ENCODE results near the gene KLF16.

Gene KLF16

GRCh38 chr19:1906985-1907562 is 43.7 kb upstream of the KLF16 start:
- H3K9ac ChIP-seq (ENCODE audit: insufficient read length) = peak overlapping the region; percentile 15
- H3K27ac ChIP-seq = no peak overlapping the region

GRCh38 chr19:1905863-1906375 is 42.5 kb upstream of the KLF16 start:
- TF ChIP-seq EZH2 (IDR thresholded peaks at IDR 0.05) (no peak), FOXP2 (optimal IDR thresholded peaks at IDR 0.05; ENCODE audit: control extremely low read depth, extremely low read length, insufficient read depth) (no peak), POLR2AphosphoS5 (IDR thresholded peaks at IDR 0.05; ENCODE audit: borderline replicate concordance, low read depth, low read length) (no peak)
- Histone ChIP-seq H3K9ac (ENCODE audit: insufficient read length) (peak overlapping the region; percentile 61), H3K36me3 (ENCODE audit: insufficient read depth, low read length) (peaks cover 6% of the 10 kb centered on the region; the same call in 1 of the 2 replicates), H3K9me3 (ENCODE audit: low read depth, low read length) (no peaks in the 10 kb centered on the region), H3K4me3 (peak overlapping the region; percentile 90), H3K27ac (peak overlapping the region; percentile 30; the same call in 1 of the 2 replicates)
- no peak for DNase-seq (ENCODE audit: low read depth, low spot score)

More at GRCh38 chr19:1906985-1907562, 43.7 kb upstream of the KLF16 start:
- no peak overlapping the region for H3K4me3 ChIP-seq
- TF ChIP-seq FOXP2 (optimal IDR thresholded peaks at IDR 0.05; ENCODE audit: control extremely low read depth, extremely low read length, insufficient read depth) (no peak), POLR2AphosphoS5 (IDR thresholded peaks at IDR 0.05; ENCODE audit: borderline replicate concordance, low read depth, low read length) (no peak), EZH2 (IDR thresholded peaks at IDR 0.05) (no peak)
- DNase-seq (ENCODE audit: low read depth, low spot score) = no peak
- peaks cover 6% of the 10 kb centered on the region; the same call in 1 of the 2 replicates for H3K36me3 ChIP-seq (ENCODE audit: insufficient read depth, low read length)
- no peaks in the 10 kb centered on the region for H3K9me3 ChIP-seq (ENCODE audit: low read depth, low read length)

GRCh38 chr19:1905110-1905862 is 41.9 kb upstream of the KLF16 start, which contains the start of the genes ADAT3 and SCAMP4:
Gene ADAT3 (plus strand): TSS chr19:1905399. CDS start chr19:1912048, 6,649 bp downstream.
Gene SCAMP4 (plus strand): TSS chr19:1905399. CDS start chr19:1915020, 9,621 bp downstream.
- Histone ChIP-seq H3K9me3 (ENCODE audit: low read depth, low read length) (no peaks in the 10 kb centered on the region), H3K36me3 (ENCODE audit: insufficient read depth, low read length) (peaks cover 6% of the 10 kb centered on the region; the same call in 1 of the 2 replicates), H3K27ac (peak within 1 kb of the TSS; percentile 85), H3K4me3 (peak within 1 kb of the TSS; percentile 90), H3K9ac (ENCODE audit: insufficient read length) (peak within 1 kb of the TSS; percentile 90)
- DNase-seq (ENCODE audit: low read depth, low spot score) = peak; percentile 88
- TF ChIP-seq POLR2AphosphoS5 (IDR thresholded peaks at IDR 0.05; ENCODE audit: borderline replicate concordance, low read depth, low read length) (peak; percentile 88), FOXP2 (optimal IDR thresholded peaks at IDR 0.05; ENCODE audit: control extremely low read depth, extremely low read length, insufficient read depth) (no peak)

- peak overlapping the region; percentile 90 for H3K4me3 ChIP-seq
- DNase-seq (ENCODE audit: low read depth, low spot score) = no peak
- H3K36me3 ChIP-seq (ENCODE audit: insufficient read depth, low read length) = peaks cover 6% of the 10 kb centered on the region; the same call in 1 of the 2 replicates
- TF ChIP-seq POLR2AphosphoS5 (IDR thresholded peaks at IDR 0.05; ENCODE audit: borderline replicate concordance, low read depth, low read length) (no peak), FOXP2 (optimal IDR thresholded peaks at IDR 0.05; ENCODE audit: control extremely low read depth, extremely low read length, insufficient read depth) (no peak), EZH2 (IDR thresholded peaks at IDR 0.05) (no peak)
- peak overlapping the region; percentile 56 for H3K9ac ChIP-seq (ENCODE audit: insufficient read length)
- peak overlapping the region; percentile 73 for H3K27ac ChIP-seq
- no peaks in the 10 kb centered on the region for H3K9me3 ChIP-seq (ENCODE audit: low read depth, low read length)
These were observed 41.4 kb upstream of the KLF16 start for GRCh38 chr19:1904860-1905109.

- H3K27ac ChIP-seq = peak overlapping the region; percentile 71; the same call in 1 of the 2 replicates
These were observed 39.5 kb upstream of the KLF16 start for GRCh38 chr19:1902923-1903322.

GRCh38 chr19:1901940-1902404 is 38.6 kb upstream of the KLF16 start:
- H3K27ac ChIP-seq = no peak overlapping the region
- no peaks in the 10 kb centered on the region for H3K9me3 ChIP-seq (ENCODE audit: low read depth, low read length)
- peaks cover 4% of the 10 kb centered on the region; the same call in 1 of the 2 replicates for H3K36me3 ChIP-seq (ENCODE audit: insufficient read depth, low read length)
- H3K9ac ChIP-seq (ENCODE audit: insufficient read length) = no peak overlapping the region
- no peak overlapping the region for H3K4me3 ChIP-seq
- no peak for DNase-seq (ENCODE audit: low read depth, low spot score)
- TF ChIP-seq EZH2 (IDR thresholded peaks at IDR 0.05) (no peak), FOXP2 (optimal IDR thresholded peaks at IDR 0.05; ENCODE audit: control extremely low read depth, extremely low read length, insufficient read depth) (no peak), POLR2AphosphoS5 (IDR thresholded peaks at IDR 0.05; ENCODE audit: borderline replicate concordance, low read depth, low read length) (no peak)

More at GRCh38 chr19:1902923-1903322, 39.5 kb upstream of the KLF16 start:
- Histone ChIP-seq H3K9ac (ENCODE audit: insufficient read length) (no peak overlapping the region), H3K9me3 (ENCODE audit: low read depth, low read length) (no peaks in the 10 kb centered on the region), H3K36me3 (ENCODE audit: insufficient read depth, low read length) (peaks cover 6% of the 10 kb centered on the region; the same call in 1 of the 2 replicates), H3K4me3 (no peak overlapping the region)
- no peak for TF ChIP-seq POLR2AphosphoS5 (IDR thresholded peaks at IDR 0.05; ENCODE audit: borderline replicate concordance, low read depth, low read length)
- TF ChIP-seq EZH2 (IDR thresholded peaks at IDR 0.05) = no peak
- no peak for TF ChIP-seq FOXP2 (optimal IDR thresholded peaks at IDR 0.05; ENCODE audit: control extremely low read depth, extremely low read length, insufficient read depth)
- DNase-seq (ENCODE audit: low read depth, low spot score) = no peak

- no peak for DNase-seq (ENCODE audit: low read depth, low spot score)
- H3K4me3 ChIP-seq = no peak overlapping the region
- H3K9ac ChIP-seq (ENCODE audit: insufficient read length) = no peak overlapping the region
- no peaks in the 10 kb centered on the region for H3K36me3 ChIP-seq (ENCODE audit: insufficient read depth, low read length)
- TF ChIP-seq FOXP2 (optimal IDR thresholded peaks at IDR 0.05; ENCODE audit: control extremely low read depth, extremely low read length, insufficient read depth) = no peak
- no peak for TF ChIP-seq EZH2 (IDR thresholded peaks at IDR 0.05)
- TF ChIP-seq POLR2AphosphoS5 (IDR thresholded peaks at IDR 0.05; ENCODE audit: borderline replicate concordance, low read depth, low read length) = no peak
- no peaks in the 10 kb centered on the region for H3K9me3 ChIP-seq (ENCODE audit: low read depth, low read length)
- H3K27ac ChIP-seq = no peak overlapping the region
These were observed 33.1 kb upstream of the KLF16 start for GRCh38 chr19:1896508-1896907.

- DNase-seq (ENCODE audit: low read depth, low spot score) = no peak
- no peak overlapping the region for H3K9ac ChIP-seq (ENCODE audit: insufficient read length)
- no peak overlapping the region for H3K4me3 ChIP-seq
- no peaks in the 10 kb centered on the region for H3K9me3 ChIP-seq (ENCODE audit: low read depth, low read length)
- no peak overlapping the region for H3K27ac ChIP-seq
- H3K36me3 ChIP-seq (ENCODE audit: insufficient read depth, low read length) = no peaks in the 10 kb centered on the region
- TF ChIP-seq EZH2 (IDR thresholded peaks at IDR 0.05) (no peak), POLR2AphosphoS5 (IDR thresholded peaks at IDR 0.05; ENCODE audit: borderline replicate concordance, low read depth, low read length) (no peak), FOXP2 (optimal IDR thresholded peaks at IDR 0.05; ENCODE audit: control extremely low read depth, extremely low read length, insufficient read depth) (no peak)
These were observed 30.4 kb upstream of the KLF16 start for GRCh38 chr19:1893791-1894190.

Measured in SK-N-MC (cell line).